Gastrocnemius medialis (tissue), 4 donors: ENCODE measurements around the gene PTPRE. TPM values are rescaled to one million over a fixed set of nuclear protein-coding genes. Genes with fewer than 3 reads are reported as not detected.
"Not testable (repeated sequence)": the region's sequence is repeated elsewhere in the genome, so short reads cannot be mapped to it uniquely, and the experiment has no call there.

ENCODE experiments used
- ATAC-seq, 2 donors: fragments of 150-250 bp; one replicate each; pipeline ENCODE4 v1.9.1; 2016
- DNase-seq, 2 donors: peaks; one replicate each; pipeline ENCODE4 v3.0.0-alpha.2; 2019
- H3K27ac ChIP-seq, 4 donors: fragments of 200-600 bp; sonication (generic); 1 replicate in 1 of 4; 2 replicates in 3 of 4; pipeline ENCODE4 v1.5.1; 2016 to 2018; ENCODE audit warnings: mild to moderate bottlenecking in 2 of 4, moderate library complexity in 1 of 4
- H3K27me3 ChIP-seq, 3 donors: fragments of 200-600 bp; sonication (generic) in 2 of 3; 1 replicate in 1 of 3; 2 replicates in 2 of 3; pipeline versions ENCODE4 v1.5.1 to v1.6.0; 2016 to 2019; ENCODE audit warnings: mild to moderate bottlenecking in 1 of 3, moderate library complexity in 1 of 3
- H3K36me3 ChIP-seq, 2 donors: fragments of 200-600 bp; sonication (generic) in 1 of 2; one replicate each; pipeline ENCODE4 v1.5.1; 2017 to 2018
- H3K4me1 ChIP-seq, 2 donors: fragments of 200-600 bp; sonication (generic) in 1 of 2; one replicate each; pipeline ENCODE4 v1.5.1; 2016 to 2017; ENCODE audit warnings: mild to moderate bottlenecking in 2 of 2
- H3K4me3 ChIP-seq, 4 donors: fragments of 200-600 bp; sonication (generic) in 3 of 4; 1 replicate in 1 of 4; 2 replicates in 3 of 4; pipeline ENCODE4 v1.5.1; 2016 to 2019; ENCODE audit warnings: mild to moderate bottlenecking in 2 of 4
- H3K9me3 ChIP-seq, 3 donors: fragments of 200-600 bp; sonication (generic) in 2 of 3; 1 replicate in 1 of 3; 2 replicates in 2 of 3; pipeline ENCODE4 v1.5.1; 2016 to 2019
- CTCF ChIP-seq, 5 experiments: fragments of 450-650 bp in 3 of 5; fragments of 200-600 bp in 2 of 5; sonication (generic) in 2 of 5; IDR thresholded peaks in 4 of 5; conservative IDR thresholded peaks in 1 of 5; 1 replicate in 4 of 5; 2 replicates in 1 of 5; pipeline ENCODE4 v1.5.1; 2016 to 2019; ENCODE audit warnings: antibody characterized with exemption in 5 of 5, mild to moderate bottlenecking in 3 of 5, moderate library complexity in 3 of 5
- POLR2A ChIP-seq, 2 donors: fragments of 450-650 bp; IDR thresholded peaks; one replicate each; pipeline ENCODE4 v1.6.1; 2017; ENCODE audit warnings: antibody characterized with exemption in 2 of 2, mild to moderate bottlenecking in 2 of 2, moderate library complexity in 2 of 2
- in situ Hi-C, 4 donors: fragments of 200-750 bp; cut with MboI; loops; one replicate each; pipeline versions ENCODE4 v1.15.0 to v1.8.0; 2017; ENCODE audit warnings: low sequenced_read_pairs in 4 of 4
- intact Hi-C: fragments of 100-400 bp; cut with DNase I; formaldehyde crosslinking; loops from one replicate; pipeline ENCODE4 v1.15.1; 2023; ENCODE audit warnings: low total_unique reads
- total RNA-seq, 4 donors: library from RNA; depleted of rRNA; stranded (reverse); fragments of >200 nt; gene quantifications; one replicate each; pipeline versions ENCODE4 v1.1.0 to v1.2.3, GENCODE V29; 2016

The PTPRE gene
- total RNA-seq, 4 donors from 2014 or later, result 0.97 to 2.2 (median 1.6) TPM

- DNase-seq (no peak), ATAC-seq (no peak)
- no peaks in the 10 kb centered on the region for H3K4me1 ChIP-seq
- intact Hi-C loops (no loop called here), in situ Hi-C loops (no loop called here)
- H3K27ac ChIP-seq, result no peak overlapping the region
- H3K27me3 ChIP-seq, result peaks cover 0 to 3% (median 0%) of the 10 kb centered on the region in 3 donors
- TF ChIP-seq POLR2A (IDR thresholded peaks at IDR 0.05) (no peak), CTCF (IDR thresholded peaks at IDR 0.05 in 4 of 5, conservative IDR thresholded peaks at IDR 0.05 in 1 of 5) (no peak)
- H3K36me3 ChIP-seq, result no peaks in the 10 kb centered on the region
- H3K4me3 ChIP-seq, result no peak overlapping the region
- no peaks in the 10 kb centered on the region for H3K9me3 ChIP-seq
These were observed 184.8 kb downstream of the PTPRE start for GRCh38 chr10:128091636-128092210.

GRCh38 chr10:128092454-128092853 is 185.6 kb downstream of the PTPRE start:
- in situ Hi-C loops, result no loop called here
- no peak for TF ChIP-seq POLR2A (IDR thresholded peaks at IDR 0.05)
- TF ChIP-seq CTCF (IDR thresholded peaks at IDR 0.05 in 4 of 5, conservative IDR thresholded peaks at IDR 0.05 in 1 of 5), result no peak
- H3K27ac ChIP-seq, result no peak overlapping the region
- no peaks in the 10 kb centered on the region for H3K4me1 ChIP-seq
- H3K36me3 ChIP-seq, result no peaks in the 10 kb centered on the region
- H3K4me3 ChIP-seq, result no peak overlapping the region
- H3K9me3 ChIP-seq, result no peaks in the 10 kb centered on the region
- peaks cover 0 to 3% (median 0%) of the 10 kb centered on the region in 3 donors for H3K27me3 ChIP-seq
- intact Hi-C loops, result no loop called here
- ATAC-seq (no peak), DNase-seq (no peak)

GRCh38 chr10:128094596-128094995 is 187.7 kb downstream of the PTPRE start:
- H3K4me1 ChIP-seq, H3K36me3 ChIP-seq, in situ Hi-C loops, H3K4me3 ChIP-seq, ATAC-seq, DNase-seq, H3K27ac ChIP-seq, intact Hi-C loops, H3K9me3 ChIP-seq, H3K27me3 ChIP-seq: not testable (repeated sequence)

- ATAC-seq (no peak), DNase-seq (no peak)
- in situ Hi-C loops, result no loop called here
- Histone ChIP-seq H3K27ac (no peak overlapping the region), H3K9me3 (no peaks in the 10 kb centered on the region), H3K36me3 (no peaks in the 10 kb centered on the region), H3K4me1 (no peaks in the 10 kb centered on the region), H3K4me3 (no peak overlapping the region), H3K27me3 (peaks cover 0 to 3% (median 0%) of the 10 kb centered on the region in 3 donors)
- intact Hi-C loops, result no loop called here
- TF ChIP-seq POLR2A (IDR thresholded peaks at IDR 0.05) (no peak), CTCF (IDR thresholded peaks at IDR 0.05 in 4 of 5, conservative IDR thresholded peaks at IDR 0.05 in 1 of 5) (no peak)
These were observed 188.3 kb downstream of the PTPRE start for GRCh38 chr10:128095027-128095752.

GRCh38 chr10:128095753-128096469 is 189.0 kb downstream of the PTPRE start:
- Histone ChIP-seq H3K4me3 (no peak overlapping the region), H3K4me1 (no peaks in the 10 kb centered on the region), H3K36me3 (no peaks in the 10 kb centered on the region), H3K27ac (no peak overlapping the region), H3K27me3 (peaks cover 0 to 3% (median 0%) of the 10 kb centered on the region in 3 donors), H3K9me3 (no peaks in the 10 kb centered on the region)
- in situ Hi-C loops, result no loop called here
- TF ChIP-seq POLR2A (IDR thresholded peaks at IDR 0.05), result no peak
- TF ChIP-seq CTCF (IDR thresholded peaks at IDR 0.05 in 4 of 5, conservative IDR thresholded peaks at IDR 0.05 in 1 of 5), result no peak
- ATAC-seq, result no peak
- no peak for DNase-seq
- intact Hi-C loops, result no loop called here
